Stimulated activated CD4-positive, alpha-beta T cell treated with anti-CD3 and anti-CD28 coated beads, Interleukin-4, amount 100 ng/mL, for 24 hours (primary cell): Measurements from ENCODE around the gene NMBR.
"Not testable (repeated sequence)": the region's sequence is repeated elsewhere in the genome, so short reads cannot be mapped to it uniquely, and the experiment has no call there.

ENCODE experiments used
- DNase-seq: peaks from one replicate; pipeline ENCODE4 v3.0.0-alpha.2; 2020

The NMBR gene

GRCh38 chr6:142048593-142048980, 98.3 kb downstream of the NMBR start:
- no peak for DNase-seq

DNA sequence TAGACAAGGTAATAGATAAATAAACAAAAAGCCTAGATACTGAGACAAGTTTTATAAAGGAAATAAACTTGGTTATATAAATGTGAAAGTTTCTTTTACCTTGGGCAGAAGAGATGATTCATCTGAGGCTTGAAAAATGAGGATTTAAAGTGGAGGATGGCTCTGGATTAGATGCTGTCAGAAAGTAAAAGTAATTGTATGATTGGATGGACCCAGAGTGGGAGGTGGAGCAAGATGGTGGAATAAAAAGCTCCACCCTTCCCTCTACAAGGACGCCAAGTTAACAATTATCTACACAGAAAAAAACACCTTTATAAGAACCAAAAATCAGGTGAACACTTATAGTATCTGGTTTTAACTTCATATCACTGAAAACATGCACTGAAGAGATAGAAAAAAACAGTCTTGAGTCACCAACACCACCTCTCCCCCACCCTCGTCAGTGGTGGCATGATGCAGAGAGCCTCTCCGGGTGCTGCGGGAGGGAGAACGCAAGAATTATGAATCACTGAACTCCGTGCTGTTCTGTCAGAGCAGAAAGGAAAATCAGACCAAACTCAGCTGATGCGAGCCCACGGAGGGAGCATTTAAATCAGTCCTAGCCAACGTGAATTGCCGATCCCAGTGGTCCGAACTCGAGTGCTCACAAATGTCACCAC, 98.9 kb downstream of the NMBR start:
- DNase-seq: no peak

- no peak for DNase-seq
These were observed 101.3 kb downstream of the NMBR start for GRCh38 chr6:142045380-142046278.

DNA sequence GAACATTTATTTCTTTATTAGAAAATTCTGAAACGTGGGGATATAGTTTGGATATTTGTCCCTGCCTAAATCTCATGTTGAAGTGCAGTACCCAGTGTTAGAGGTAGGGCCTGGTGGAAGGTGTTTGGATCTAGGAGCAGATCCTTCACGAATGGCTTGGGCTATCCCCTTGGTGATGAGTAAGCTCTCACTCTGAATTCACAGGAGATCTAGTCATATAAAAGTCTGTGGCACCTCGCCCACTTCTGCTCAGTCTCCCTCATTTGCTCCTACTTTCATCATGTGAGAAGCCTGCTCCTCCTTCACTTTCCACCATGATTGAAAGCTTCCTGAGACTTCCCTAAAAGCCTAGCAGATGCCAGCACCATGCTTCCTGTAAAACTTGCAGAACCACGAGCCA, 111.0 kb downstream of the NMBR start:
- no peak for DNase-seq

DNA sequence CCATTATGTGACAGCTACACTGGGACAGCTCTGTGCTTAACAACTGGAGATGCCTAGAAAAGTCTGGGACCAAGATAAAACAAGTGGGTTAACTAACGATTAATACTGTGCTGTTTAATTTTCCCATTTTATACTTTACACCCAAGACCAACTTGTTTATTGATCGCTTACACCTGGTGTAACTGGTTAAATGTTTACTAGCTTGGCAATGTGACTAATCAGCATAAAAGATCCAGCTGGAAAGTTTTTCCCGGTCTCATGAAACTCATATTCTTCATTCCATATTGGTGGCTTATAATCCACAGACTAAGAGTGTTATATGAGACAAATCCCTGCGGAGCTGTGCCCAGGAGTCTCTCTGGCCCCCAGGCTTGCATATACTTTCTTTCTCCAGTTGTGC, 115.9 kb downstream of the NMBR start:
- no peak for DNase-seq

GRCh38 chr6:142030115-142030619, 116.8 kb downstream of the NMBR start:
- no peak for DNase-seq

- DNase-seq: no peak
These were observed 118.4 kb downstream of the NMBR start for GRCh38 chr6:142028527-142028926.

- DNase-seq: not testable (repeated sequence)
These were observed 119.1 kb downstream of the NMBR start for GRCh38 chr6:142027804-142028203.

GRCh38 chr6:142027074-142027473, 119.8 kb downstream of the NMBR start:
- no peak for DNase-seq

- DNase-seq: no peak
These were observed 120.5 kb downstream of the NMBR start for GRCh38 chr6:142026471-142026870.
